ENCODE data around the gene CBR3.

CBR3 gene

DNA sequence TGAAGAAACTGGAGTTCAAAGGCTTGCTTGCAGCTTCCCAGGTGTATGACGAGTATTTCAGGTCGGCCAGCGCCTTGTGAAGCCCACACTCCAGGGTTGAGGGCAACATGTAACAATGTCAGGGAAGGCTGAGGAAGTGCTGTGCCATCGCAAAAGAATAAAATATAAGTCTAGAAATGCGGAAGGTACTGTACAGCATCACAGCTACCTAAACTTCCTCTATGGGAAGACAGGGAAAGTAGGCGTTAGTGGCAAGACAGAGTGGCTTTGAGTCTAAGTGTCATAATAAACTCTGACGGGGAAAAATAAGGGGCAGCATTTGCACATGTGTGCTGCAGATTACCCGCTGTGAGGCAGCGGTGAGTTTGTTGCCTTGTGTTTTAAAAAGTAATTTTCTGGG lies 50.6 kb downstream of the CBR3 start:
- H3K27me3 ChIP-seq (ENCODE audit: low read length), result no peaks in the 10 kb centered on the region
- H3K9ac ChIP-seq (ENCODE audit: low read length), result no peak overlapping the region

DNA sequence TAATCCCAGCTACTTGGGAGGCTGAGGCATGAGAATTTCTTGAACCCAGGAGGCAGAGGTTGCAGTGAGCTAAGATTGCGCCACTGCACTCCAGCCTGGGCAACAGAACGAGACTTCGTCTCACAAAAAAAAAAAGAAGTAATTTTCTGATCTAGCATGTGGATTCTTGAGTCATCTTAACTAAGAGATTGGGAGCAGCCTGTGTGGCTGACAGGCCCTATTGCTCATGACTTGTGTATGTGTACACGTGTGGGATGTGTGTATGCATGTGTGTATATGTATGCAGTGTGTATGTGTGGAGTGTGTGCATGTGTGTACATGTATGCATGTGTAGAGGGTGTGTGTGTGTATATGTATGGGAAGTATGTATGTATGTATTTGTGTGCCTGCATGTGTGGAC lies 51.2 kb downstream of the CBR3 start:
- Histone ChIP-seq H3K4me2 (ENCODE audit: low read depth, low read length, poor library complexity, severe bottlenecking) (no peak overlapping the region), H3K27me3 (ENCODE audit: low read length) (no peaks in the 10 kb centered on the region), H3K4me3 (ENCODE audit: insufficient read depth, low read length, poor library complexity, severe bottlenecking) (no peak overlapping the region), H3F3A (ENCODE audit: insufficient read depth) (no peaks in the 10 kb centered on the region), H3K79me2 (ENCODE audit: insufficient read depth, low read length) (no peaks in the 10 kb centered on the region), H3K27ac (ENCODE audit: low read depth, low read length) (no peak overlapping the region), H3K9me2 (replicated peaks; ENCODE audit: insufficient read depth, low read length) (no peaks in the 10 kb centered on the region), H2AFZ (ENCODE audit: low read depth, low read length, severe bottlenecking) (no peak overlapping the region), H3K9ac (ENCODE audit: low read length) (no peak overlapping the region), H3K36me3 (ENCODE audit: low read length) (no peaks in the 10 kb centered on the region), H3K9me3 (ENCODE audit: insufficient read depth, low read length) (no peaks in the 10 kb centered on the region), H4K20me1 (ENCODE audit: low read depth, low read length) (no peaks in the 10 kb centered on the region)
- no peak for TF ChIP-seq EZH2phosphoT487 (conservative IDR thresholded peaks at IDR 0.05; ENCODE audit: low read length)
- TF ChIP-seq, protein P1, sequence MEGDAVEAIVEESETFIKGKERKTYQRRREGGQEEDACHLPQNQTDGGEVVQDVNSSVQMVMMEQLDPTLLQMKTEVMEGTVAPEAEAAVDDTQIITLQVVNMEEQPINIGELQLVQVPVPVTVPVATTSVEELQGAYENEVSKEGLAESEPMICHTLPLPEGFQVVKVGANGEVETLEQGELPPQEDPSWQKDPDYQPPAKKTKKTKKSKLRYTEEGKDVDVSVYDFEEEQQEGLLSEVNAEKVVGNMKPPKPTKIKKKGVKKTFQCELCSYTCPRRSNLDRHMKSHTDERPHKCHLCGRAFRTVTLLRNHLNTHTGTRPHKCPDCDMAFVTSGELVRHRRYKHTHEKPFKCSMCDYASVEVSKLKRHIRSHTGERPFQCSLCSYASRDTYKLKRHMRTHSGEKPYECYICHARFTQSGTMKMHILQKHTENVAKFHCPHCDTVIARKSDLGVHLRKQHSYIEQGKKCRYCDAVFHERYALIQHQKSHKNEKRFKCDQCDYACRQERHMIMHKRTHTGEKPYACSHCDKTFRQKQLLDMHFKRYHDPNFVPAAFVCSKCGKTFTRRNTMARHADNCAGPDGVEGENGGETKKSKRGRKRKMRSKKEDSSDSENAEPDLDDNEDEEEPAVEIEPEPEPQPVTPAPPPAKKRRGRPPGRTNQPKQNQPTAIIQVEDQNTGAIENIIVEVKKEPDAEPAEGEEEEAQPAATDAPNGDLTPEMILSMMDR (IDR thresholded peaks at IDR 0.05; ENCODE audit: insufficient read depth, low read length, poor library complexity, severe bottlenecking), result no peak

More for the DNA sequence above, 50.6 kb downstream of the CBR3 start:
- Histone ChIP-seq H3K27ac (ENCODE audit: low read depth, low read length) (no peak overlapping the region), H3F3A (ENCODE audit: insufficient read depth) (no peaks in the 10 kb centered on the region), H3K4me3 (ENCODE audit: insufficient read depth, low read length, poor library complexity, severe bottlenecking) (no peak overlapping the region), H4K20me1 (ENCODE audit: low read depth, low read length) (no peaks in the 10 kb centered on the region), H3K9me2 (replicated peaks; ENCODE audit: insufficient read depth, low read length) (no peaks in the 10 kb centered on the region), H3K36me3 (ENCODE audit: low read length) (no peaks in the 10 kb centered on the region), H3K9me3 (ENCODE audit: insufficient read depth, low read length) (no peaks in the 10 kb centered on the region), H2AFZ (ENCODE audit: low read depth, low read length, severe bottlenecking) (no peak overlapping the region), H3K4me2 (ENCODE audit: low read depth, low read length, poor library complexity, severe bottlenecking) (no peak overlapping the region), H3K79me2 (ENCODE audit: insufficient read depth, low read length) (no peaks in the 10 kb centered on the region)
- TF ChIP-seq, protein P1 (IDR thresholded peaks at IDR 0.05; ENCODE audit: insufficient read depth, low read length, poor library complexity, severe bottlenecking), result no peak
- no peak for TF ChIP-seq EZH2phosphoT487 (conservative IDR thresholded peaks at IDR 0.05; ENCODE audit: low read length)

DNA sequence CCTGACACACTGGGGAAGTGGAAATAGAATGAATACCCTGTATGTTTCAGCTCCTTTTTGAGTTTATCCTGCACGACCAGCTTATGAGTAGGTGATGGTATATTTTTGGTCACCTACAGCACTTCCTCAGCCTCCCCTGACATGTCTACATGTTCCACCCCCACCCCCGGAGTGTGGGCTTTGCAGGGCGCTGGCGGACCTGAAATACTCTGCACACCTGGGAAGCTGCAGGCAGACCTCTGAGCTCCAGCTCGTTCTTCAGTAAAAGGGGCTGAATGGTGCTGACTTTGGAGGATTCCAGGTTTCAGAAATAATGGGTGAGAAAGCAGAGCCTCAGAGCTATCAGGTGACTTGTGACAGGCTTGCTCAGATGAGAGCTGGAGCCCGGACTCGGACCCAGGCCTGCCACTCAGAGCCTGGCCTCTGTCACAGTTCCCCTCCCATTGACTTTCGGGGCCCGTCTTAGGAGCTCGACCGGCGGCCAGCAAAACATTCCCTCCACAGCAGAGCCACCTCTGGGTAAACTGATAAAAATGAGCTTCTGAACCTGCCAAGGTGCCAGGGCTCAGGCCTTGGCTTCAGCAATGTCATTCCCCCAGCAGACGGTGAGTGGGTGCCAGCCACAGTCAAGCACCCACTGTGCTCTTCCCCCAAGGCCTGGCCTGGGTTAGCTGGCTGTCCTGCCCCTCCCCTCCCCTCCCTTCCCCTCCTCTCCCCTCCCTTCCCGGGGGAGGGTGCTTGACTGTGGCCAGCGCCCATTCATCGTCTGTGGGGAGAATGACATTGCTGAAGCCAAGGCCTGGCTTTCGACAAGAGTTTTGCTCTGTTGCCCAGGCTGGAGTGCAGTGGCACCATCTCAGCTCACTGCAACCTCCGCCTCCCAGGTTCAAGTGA lies 51.9 kb downstream of the CBR3 start:
- Histone ChIP-seq H2AFZ (ENCODE audit: low read depth, low read length, severe bottlenecking) (no peak overlapping the region), H3K79me2 (ENCODE audit: insufficient read depth, low read length) (no peaks in the 10 kb centered on the region), H3K36me3 (ENCODE audit: low read length) (no peaks in the 10 kb centered on the region), H3K4me2 (ENCODE audit: low read depth, low read length, poor library complexity, severe bottlenecking) (no peak overlapping the region), H3K9me3 (ENCODE audit: insufficient read depth, low read length) (no peaks in the 10 kb centered on the region), H3F3A (ENCODE audit: insufficient read depth) (no peaks in the 10 kb centered on the region), H3K27me3 (ENCODE audit: low read length) (no peaks in the 10 kb centered on the region), H3K9ac (ENCODE audit: low read length) (no peak overlapping the region), H4K20me1 (ENCODE audit: low read depth, low read length) (no peaks in the 10 kb centered on the region), H3K27ac (ENCODE audit: low read depth, low read length) (no peak overlapping the region), H3K4me3 (ENCODE audit: insufficient read depth, low read length, poor library complexity, severe bottlenecking) (no peak overlapping the region), H3K9me2 (replicated peaks; ENCODE audit: insufficient read depth, low read length) (no peaks in the 10 kb centered on the region)
- TF ChIP-seq, protein P1 (IDR thresholded peaks at IDR 0.05; ENCODE audit: insufficient read depth, low read length, poor library complexity, severe bottlenecking), result no peak
- TF ChIP-seq EZH2phosphoT487 (conservative IDR thresholded peaks at IDR 0.05; ENCODE audit: low read length), result no peak
